Cardiac septum (tissue), 1 donor: ENCODE measurements around the gene GALNT18. TPM values are rescaled to one million over a fixed set of nuclear protein-coding genes. Genes with fewer than 3 reads are reported as not detected.

Source experiments
- DNase-seq: peaks from one replicate; pipeline ENCODE4 v3.0.0-alpha.2; 2020; ENCODE audit warnings: low spot score
- intact Hi-C: fragments of 100-400 bp; cut with DNase I; formaldehyde crosslinking; loops from one replicate; pipeline ENCODE4 v1.14.0; 2022
- microRNA-seq: library from miRNA; unstranded; fragments of <30 nt; microRNA quantifications from one replicate; pipeline ENCODE4 v1.2.0, GENCODE V29; 2020
- total RNA-seq: library from RNA; stranded (reverse); fragmentation: NEBNext Ultra II Directional; extraction: Animal tissue kit (Norgen Biotek cat#: 25700); gene quantifications from one replicate; pipeline ENCODE4 v1.2.1, GENCODE V29; 2021
- donor health status: DM: no; HTN: no; CAD: no.

GALNT18 gene
- total RNA-seq, 1 donor from 2014 or later, result 23.2 TPM

DNA sequence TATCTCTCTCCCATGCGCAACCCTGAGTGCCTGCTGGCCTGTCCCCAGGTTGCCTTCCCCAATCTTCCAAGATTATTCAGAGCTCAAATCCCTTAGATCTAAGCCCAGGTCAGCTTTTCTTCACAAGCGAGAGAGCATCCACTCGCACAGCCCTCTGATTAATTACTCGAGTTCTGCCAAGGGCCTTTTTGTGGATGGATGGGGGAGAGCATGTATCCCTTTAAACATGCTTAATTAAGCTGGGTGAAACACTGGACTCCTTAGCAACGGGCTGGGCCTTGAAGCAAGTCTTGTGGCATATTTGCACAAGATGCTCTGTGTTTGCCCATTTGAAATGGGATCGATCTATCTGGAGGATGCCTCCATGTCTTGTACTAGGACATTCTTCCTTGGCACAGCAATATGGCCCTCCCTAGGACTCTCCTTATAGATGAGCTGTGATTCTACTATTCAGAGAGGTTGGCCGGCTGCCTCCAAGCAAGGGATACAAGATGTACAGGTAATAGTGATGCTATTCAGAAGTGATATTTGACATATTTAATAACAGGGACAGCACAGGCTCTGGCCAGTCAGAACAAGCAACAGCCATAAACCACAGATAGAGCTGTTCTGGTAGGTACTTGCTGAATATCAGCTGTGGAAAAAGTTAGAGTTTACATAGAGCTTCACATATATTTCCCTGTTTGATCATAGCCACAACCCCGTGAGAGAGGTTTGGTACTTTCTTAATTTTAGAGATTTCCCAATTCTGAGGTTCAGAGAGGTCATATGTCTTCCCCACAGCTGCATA, 394.3 kb downstream of the GALNT18 start:
- intact Hi-C loops, result no loop called here

More for the DNA sequence above, 394.3 kb downstream of the GALNT18 start:
- no peak for DNase-seq

Small RNA genes within 50 kb of the gene (microRNA-seq; reads per million reads assigned to microRNA genes)
- not detected for gene MIR4299

Other genes with a start within 250 kb of the GALNT18 start
- gene USP47, start 220.0 kb upstream of the GALNT18 start, total RNA-seq, result 61.6 TPM